C1 segment of cervical spinal cord (tissue), 14 donors: Measurements from ENCODE around the gene PAPPA2.

Source experiments
- DNase-seq, 14 donors: peaks; one replicate each; lab custom pipeline; 2025; lab: John Stamatoyannopoulos, UW

PAPPA2 gene

DNA sequence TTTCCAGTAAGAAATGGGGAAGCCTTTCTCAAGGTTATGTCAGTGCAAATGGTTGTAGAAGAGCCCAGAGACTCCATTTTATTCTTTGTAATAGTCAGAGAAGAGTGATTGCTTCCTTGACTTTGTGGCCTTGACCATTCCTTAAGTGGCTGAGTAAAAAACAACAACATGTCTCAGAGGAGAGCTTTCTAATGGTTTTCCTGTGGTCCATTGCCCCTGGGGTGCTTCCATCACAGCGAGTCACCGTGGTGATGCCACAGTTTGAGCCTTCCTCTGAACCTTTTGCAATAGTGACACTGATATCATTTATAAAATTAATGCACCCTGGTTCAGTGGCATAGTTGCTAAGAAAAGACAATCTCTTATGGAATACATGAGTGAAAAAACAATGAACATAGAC is 38.6 kb downstream of the PAPPA2 start:
- no peak for DNase-seq

DNA sequence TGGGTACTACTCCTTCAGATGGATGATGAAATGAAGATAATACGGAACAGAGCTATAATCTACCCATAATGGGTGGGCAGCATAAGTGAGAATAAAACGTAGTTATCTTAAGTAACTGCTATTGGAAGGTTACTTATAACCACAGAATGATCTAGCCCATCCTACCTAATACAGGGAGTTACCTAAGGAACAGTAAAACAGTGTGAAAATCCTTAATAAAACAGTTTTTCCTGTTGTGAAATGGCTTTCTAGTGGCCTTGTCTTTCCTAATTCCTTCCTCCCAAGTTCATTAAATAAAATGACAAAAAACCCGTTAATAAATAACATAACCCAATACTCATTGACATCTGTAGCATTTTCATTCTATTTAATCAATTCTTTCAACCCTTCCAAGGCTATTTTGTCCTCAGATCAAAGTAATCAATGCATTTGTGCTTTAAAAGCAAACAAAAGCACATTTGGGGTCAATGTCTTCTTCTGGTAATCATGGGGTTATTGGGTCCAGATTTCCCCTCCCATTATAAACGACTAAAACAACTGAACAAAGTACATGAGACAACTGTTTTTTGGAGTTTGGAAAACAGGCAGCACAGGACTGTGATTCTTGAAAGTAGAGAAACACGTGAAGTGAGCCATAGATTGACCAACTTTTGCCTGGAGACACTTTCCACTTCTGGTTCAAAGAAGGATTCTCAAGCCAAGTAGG is 42.0 kb downstream of the PAPPA2 start:
- no peak for DNase-seq

DNA sequence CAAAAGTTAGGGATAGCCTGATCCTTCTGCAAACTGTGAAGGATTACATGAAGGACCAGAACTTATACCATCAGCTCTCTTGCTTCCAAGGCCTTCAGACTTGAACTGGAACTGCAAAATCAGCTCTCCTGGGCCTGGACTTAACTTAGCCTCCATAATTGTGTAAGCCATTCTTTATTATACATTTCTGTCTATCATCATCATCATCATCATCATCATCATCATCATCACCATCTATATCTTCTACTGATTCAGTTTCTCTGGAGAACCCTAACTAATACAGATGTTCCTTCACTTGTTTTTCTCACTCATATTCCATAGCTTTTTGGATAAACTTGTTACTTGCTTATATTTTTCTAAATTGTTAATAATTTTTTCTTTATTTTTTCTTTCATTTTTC is 50.0 kb downstream of the PAPPA2 start:
- DNase-seq: no peak

DNA sequence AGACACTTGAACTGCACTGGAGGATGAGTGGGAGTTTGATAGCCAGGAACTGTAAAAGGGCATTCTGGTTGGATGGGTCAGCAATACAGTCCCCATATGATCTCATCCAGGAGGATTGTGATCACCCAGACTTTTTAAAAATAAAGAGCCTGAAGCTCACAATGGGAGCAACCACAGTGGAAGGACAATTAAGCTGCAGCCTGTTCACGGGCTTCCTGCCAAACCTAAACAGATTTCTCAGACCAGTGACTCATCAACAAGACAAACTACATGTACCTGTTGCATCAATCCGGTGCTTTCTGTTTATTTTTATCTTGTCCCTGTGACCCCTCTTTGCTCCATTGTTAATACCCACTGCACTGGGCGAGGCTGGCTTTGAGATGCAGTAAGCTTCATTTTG is 52.3 kb downstream of the PAPPA2 start:
- peak in 1 of 14 donors; percentile 36 for DNase-seq

DNA sequence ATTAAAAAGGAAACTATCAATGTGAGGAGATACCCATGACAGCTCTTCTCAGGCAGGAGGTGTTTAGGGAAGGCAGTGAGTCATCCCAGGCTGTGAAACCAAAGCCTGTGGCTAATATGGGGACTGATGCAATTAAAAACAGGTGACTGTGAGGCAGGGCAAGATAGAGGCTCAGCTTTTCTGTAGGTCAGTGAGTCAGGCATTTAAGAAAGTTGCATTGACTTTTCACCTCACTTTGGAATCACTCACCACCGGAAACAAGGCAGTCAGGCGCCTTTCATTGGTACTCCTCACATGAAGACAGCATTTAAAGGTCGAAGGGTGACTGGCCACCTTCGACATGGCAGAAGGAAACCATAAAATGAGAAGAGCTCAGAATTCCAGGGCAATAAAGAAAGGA is 54.5 kb downstream of the PAPPA2 start:
- no peak for DNase-seq

DNA sequence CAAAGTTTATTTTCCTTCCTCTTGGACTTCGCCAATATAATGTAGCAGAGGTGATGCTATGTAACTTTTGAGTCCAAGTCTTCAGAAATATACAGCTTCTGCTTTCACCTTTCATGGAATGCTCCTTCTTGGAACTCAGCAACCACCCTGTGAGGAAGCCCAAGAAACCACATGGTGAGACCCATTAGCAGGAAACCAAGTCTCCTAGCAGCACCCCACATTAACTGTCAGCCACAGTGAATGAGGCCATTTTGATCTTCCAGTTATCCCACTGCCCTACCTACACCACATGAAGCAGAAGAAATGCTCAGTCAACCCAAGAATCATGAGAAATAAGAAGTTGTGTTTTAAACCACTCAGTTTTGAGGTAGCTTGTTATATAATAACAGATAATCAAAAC is 58.2 kb downstream of the PAPPA2 start:
- no peak for DNase-seq

DNA sequence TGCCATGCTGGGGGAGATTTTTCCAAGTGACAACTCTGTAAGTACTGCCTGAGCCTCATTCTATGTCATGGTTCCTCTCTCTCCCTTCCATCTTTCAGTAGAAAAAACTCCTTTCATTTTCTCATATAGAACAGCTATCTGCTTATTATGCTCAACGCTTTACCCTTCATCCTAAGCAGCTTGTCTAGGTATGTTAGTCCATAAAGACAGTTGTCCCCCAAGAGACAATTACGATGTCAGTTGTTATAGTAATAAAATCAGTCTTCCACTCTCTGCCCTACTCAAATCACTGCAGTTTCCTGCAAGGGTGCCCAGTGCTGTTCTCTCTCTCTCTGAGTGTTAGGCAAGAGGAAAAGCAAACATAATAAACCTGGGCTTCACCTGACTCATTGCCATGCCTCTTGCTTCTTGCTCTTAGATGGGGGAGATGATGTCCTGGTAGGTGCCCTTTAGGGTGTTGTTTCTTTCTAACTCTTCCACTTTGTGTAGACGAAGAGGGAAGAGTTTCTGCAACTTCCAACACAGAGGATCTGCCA is 59.4 kb downstream of the PAPPA2 start:
- DNase-seq: no peak

DNA sequence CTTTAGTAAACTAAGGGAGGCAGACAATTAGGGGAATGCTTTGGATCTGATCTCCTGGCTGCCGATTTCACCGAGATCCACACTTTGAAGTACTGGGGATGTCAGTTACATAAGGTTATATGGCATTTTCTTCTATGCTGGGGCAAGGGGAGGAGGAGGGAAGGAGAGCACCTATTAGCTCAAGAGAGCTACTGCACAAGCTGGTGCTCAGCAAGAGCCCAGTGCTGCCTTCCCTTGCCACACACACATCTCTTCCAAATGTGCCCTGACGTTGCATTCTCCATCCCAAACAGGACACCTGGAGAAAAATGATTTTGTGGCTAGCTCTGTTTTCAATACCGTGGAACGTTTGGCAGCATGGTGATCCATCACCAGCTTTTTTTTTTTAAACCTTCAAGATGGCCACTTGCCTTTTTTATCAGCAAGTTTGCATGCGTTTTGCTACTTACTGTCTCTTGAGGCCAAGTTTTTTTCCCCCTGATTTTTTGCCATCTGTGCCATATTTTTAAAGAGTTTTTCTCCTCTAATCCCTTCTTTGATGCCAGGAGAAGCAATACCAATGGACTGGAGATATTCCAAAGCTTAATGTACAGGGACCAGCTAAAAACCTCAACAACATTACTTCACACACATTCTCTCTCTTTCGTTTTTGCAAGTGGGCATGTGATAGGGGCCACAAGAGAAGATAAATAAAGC is 66.6 kb downstream of the PAPPA2 start:
- DNase-seq: no peak

DNA sequence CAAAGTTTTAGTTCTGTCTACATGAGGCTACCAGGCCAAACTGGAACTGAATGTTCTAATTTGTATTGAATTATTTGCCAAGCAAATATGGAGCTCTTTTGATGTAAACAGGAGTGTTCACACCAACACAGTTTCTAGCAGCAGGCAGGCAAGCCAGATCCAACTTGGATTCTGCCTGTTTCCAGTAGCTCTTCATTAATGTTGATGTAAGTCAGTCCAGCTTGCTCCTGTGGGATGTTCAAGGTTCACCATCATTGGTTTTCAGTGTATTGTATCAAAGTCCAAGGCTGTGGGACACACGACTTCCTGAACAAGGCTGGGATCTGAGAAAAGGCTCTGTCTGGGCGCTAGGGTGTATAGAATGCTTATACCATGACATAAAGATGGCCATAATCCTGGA is 68.1 kb downstream of the PAPPA2 start:
- no peak for DNase-seq

DNA sequence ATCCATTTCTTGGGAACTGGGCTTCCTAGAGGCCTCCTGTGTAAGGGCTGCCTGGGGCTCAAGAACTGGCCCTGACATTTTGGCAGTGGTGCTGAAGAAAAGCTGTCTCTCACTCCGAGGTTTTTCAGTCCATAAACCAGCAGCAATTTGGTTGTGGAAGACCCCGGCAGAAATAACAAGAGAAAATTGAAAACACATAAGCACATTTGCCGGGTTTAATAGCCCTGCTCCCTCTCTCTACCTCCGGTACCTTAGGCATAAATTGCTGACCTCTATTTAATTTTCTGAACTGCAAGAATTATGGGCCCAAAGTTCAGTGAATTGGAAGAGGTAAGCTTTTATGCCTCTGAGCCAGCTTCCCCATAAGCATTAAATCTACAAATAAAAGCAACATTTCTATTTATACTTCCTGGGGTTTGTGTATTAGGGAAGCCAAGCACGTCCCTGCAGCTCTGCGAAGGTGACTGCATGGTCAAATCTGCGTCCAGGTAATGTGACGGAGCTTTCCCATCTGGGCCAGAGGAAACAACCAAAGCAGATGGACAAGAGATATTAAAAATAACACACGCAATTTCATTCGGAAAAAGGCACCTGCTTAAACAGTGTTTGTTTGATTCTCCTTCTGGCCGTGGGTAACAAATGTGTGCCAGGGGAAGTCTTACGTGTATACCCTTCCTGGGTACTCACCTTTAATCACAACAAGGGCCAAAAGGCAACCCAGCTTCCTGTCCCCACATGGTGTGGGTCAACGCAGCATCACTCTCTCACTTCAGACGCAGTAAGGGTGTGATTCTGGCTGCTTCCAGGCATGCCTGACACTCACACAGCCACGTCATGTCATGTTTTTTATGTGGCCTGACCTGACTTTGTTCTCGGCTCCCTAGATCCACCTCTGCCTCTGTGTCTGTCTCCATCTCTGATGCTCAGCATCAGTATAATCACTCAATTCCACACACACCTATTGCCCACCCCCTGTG is 69.2 kb downstream of the PAPPA2 start:
- peak in 1 of 14 donors; percentile 26 for DNase-seq

DNA sequence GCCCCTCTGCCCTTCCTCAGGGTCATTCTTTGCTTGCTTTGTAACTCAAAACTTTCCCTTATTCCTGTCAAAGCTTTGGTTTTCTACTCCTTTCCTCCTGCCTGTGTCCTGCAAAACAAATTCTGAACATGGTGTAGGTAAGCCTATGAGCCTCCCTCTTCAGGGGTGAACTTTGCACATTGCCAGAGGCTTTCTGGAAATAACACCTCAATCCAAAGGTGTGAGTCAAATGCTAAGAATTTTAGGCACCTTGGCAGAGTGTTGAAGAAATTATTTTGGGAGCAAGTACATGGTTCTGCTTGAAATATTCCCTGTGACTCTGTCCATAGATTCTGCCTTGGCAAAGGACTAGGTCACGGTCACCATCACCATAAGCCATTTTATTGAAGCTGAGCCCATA is 70.0 kb downstream of the PAPPA2 start:
- no peak for DNase-seq

DNA sequence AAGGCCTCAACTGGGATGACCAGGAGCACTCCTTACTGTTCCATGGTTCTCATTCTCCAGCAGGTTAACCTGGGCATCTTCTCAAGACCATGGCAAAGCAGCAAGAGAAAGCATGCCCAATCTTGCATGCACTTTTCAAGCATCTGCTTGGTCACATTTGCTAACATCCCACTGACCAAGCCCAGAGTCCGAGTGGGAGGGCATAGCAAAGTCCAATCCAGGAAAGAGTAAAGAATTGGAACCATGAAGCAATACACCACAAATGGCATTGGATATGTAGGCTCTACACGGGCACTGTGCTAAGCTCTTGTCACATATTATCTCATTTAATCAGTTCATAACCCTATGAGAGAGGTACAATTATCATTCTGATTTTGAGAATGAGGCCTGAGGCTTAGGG is 73.6 kb downstream of the PAPPA2 start:
- no peak for DNase-seq

DNA sequence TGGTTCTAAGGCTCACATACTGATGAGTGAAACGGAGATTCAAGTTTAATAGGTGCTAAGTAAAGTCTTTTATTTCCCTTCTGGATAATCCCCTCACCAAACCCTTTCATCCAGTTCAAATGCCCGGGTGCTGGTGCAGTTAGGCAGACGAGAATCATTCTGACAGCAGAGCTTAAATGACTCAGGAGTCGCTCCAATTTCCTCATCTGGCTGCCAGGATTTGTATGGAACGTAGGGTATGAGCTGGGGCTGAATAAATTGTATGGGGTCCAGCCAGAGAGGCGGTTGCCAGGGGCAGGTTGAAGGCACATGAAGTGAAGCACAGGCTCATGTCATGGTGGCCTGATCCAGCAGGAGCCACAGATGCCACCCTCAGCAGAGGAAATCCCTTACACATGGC is 76.0 kb downstream of the PAPPA2 start:
- no peak for DNase-seq

DNA sequence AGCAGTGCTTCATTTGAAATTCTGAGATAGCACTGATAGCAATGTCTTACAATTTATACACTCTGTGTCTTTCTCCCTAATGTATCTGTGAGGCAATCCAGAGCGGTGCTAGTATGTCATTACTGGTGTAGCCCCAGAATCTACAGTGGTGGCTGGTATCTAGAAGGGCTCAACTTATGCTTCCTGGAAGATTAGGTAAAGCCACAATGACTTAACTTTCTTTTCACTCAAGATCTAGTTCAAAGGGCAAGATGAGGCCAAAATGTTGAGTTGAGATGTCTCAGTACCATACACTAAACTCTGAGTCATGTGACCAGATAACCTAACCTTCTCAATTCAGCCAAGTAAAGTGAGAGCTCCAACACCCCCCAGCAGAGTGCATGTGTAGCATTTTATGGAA is 77.5 kb downstream of the PAPPA2 start:
- no peak for DNase-seq

DNA sequence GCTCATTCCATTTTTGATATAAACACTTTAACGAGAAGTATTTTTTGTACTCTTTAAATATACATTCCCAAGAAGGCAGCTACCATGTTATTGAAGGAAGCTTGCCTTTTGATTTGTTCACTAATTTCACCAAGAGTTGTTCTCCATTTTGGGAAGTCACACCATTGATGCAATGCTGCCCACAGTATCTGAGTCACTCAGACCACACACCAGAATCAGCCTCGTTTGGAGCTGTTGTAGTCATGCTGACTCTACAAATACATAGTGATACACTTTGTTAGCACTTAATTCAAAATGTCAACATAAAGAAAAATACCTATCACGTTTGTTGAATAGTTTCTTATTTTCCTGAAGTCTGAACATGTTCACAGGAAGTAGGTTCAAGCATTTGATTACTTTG is 78.7 kb downstream of the PAPPA2 start:
- no peak for DNase-seq

DNA sequence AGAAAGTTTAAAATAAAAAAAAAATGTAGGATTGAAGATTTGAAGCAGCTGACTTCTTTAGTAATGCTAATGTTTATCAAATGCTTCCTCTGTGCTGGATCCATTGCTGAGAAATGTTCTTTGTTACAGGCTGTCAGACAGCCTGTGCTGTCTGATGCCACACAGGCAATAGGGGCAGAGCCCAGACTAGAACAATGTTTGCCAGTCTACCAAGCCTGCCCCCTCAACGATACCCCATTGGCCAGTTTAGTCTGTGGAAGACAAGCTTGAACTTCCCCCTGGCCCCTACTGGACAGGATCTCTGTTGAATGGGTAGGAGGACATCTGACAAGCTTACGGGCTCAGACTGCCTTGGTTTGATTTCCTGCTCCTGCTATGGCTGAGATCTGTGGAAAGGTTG is 79.4 kb downstream of the PAPPA2 start:
- DNase-seq: peak in 1 of 14 donors; percentile 7

DNA sequence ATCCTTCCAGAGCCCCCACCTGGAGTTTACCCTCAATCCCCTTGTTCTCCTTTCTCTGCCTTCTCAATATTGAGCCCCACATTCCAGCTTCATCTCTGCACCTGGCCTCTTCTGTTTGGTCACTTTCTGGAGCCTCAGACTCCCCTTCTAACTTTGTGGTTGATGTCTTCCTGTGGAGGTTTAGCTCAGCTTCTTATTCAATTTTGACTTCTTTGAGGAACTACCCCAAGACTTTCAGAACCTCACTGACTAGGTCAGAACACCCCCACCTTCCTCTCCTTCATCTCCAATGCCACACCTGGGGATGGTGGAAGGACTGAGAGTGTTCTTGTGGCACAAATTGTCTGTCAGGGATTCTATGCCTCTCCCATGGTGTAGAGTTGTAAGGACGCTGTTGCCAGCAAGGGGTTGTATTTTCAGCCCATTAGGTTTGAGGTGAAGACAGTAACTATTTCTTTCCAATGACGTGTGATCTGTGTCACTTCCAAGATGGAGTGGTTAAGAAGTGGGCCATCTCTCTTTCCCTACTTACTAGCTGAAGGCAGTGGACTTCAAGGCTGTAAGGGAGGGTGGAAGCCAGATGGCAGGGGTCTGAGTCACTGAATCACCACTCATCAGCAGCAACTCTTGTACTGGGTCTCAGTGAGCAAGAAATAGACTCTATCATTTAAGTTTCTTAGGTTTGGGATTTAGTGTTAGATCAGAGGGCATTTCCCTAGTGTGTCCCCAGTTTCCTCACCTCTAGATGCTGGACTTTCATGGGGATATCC is 80.6 kb downstream of the PAPPA2 start:
- no peak for DNase-seq

DNA sequence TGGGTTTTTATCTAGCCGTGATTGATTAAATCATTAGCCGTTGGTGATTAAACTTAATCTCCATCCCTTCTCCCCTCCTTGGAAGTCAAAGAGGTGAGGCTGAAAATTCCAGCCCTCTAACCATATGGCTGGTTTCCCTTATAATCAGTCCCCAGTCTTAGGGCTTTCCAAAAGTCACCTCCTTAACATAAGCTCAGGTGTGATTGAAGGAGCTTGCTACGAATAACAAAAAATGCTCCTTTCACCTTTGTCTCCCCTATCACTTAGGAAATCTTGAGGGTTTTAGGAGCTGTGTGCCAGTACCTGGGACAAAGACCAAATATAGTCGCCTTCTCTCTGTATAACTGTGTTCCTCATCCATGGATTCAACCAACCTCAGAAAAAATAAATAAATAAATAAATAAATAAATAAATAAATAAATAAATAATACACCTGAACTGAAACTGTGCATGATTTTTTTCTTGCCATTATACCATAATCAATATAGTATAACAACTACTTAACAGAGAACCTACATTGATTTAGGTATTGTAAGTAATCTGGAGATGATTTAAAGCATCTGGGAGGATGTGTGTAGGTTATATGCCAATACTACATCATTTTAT is 82.2 kb downstream of the PAPPA2 start:
- DNase-seq: no peak

DNA sequence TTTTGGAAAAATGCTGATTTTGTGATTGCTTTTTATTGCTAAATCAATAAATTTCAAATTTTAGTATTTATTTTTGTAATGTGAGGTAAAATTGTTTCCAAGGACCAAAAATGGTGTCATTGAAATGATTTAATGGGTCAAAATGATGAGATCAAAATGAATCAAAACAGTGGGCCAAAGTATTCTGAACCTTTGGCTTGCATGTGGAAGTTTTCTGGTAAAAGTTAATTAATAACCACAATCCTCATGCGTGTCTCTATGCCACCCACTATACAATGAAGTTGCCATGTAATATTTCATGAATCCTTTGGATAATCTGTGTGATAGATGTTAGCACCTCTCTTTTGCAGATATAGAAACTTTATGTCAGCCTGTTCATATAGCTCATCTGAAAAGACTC is 83.8 kb downstream of the PAPPA2 start:
- no peak for DNase-seq

DNA sequence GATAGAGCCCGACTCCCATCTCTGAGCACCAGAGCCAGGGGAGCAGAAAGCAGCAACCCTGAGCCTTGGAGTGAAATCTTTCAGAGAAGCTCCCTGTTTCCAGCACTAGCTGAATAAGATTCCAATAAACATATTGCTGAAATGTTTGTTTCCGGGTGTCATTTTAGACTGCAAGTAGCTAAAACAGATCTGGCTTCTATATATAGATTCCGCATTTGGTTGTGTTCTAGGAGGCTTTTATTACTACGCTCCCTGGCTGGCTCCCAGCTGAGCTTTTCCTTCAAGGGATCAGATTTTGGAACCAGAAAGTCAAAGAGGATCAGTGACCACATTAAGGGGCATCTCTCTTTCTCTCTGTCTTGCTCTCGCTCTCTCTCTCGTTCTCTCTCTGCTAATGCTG is 88.2 kb downstream of the PAPPA2 start:
- DNase-seq: no peak
